Lower leg skin (tissue), 3 donors: ENCODE results near the gene PGM1.

Experiments
- CTCF ChIP-seq, 3 donors: fragments of 450-650 bp; IDR thresholded peaks; one replicate each; pipeline ENCODE4 v1.5.1; 2016; ENCODE audit warnings: antibody characterized with exemption in 3 of 3, mild to moderate bottlenecking in 3 of 3, moderate library complexity in 2 of 3
- POLR2A ChIP-seq, 2 donors: fragments of 450-650 bp; IDR thresholded peaks; one replicate each; pipeline ENCODE4 v1.6.1; 2016 to 2017; ENCODE audit warnings: antibody characterized with exemption in 2 of 2, mild to moderate bottlenecking in 1 of 2, moderate library complexity in 1 of 2

GRCh38 chr1:63663301-63663700, 70.1 kb downstream of the PGM1 start:
- no peak for TF ChIP-seq CTCF (IDR thresholded peaks at IDR 0.05)
- TF ChIP-seq POLR2A (IDR thresholded peaks at IDR 0.05): no peak
